HL-60 (cell line): ENCODE measurements around the gene TEX9.
"Not testable (repeated sequence)": the region's sequence is repeated elsewhere in the genome, so short reads cannot be mapped to it uniquely, and the experiment has no call there.

Experiments
- DNase-seq, 2 experiments: peaks; one replicate each; pipeline ENCODE4 v3.0.0-alpha.2; 2010 to 2020; ENCODE audit warnings: low read depth in 1 of 2, low spot score in 1 of 2
- H3K27ac ChIP-seq: fragments of 250-450 bp; sonication (Bioruptor Pico); replicated peaks from 2 replicates; pipeline ENCODE4 v1.5.1; 2020; ENCODE audit warnings: mild to moderate bottlenecking, moderate library complexity
- H3K27me3 ChIP-seq: fragments of 250-450 bp; sonication (Bioruptor Pico); 2 replicates; pipeline ENCODE4 v1.5.1; 2021; ENCODE audit warnings: mild to moderate bottlenecking, moderate library complexity; ENCODE audit not compliant: insufficient read depth, poor library complexity, severe bottlenecking
- H3K4me3 ChIP-seq: replicated peaks from 2 replicates; pipeline ENCODE4 v1.5.1; 2011; ENCODE audit warnings: mild to moderate bottlenecking, control low read depth, low read length; ENCODE audit not compliant: insufficient read depth
- GABPA ChIP-seq: IDR thresholded peaks from 2 replicates; pipeline ENCODE4 v1.6.1; 2012; ENCODE audit warnings: low read depth
- POLR2AphosphoS5 ChIP-seq: IDR thresholded peaks from 2 replicates; pipeline ENCODE4 v1.6.1; 2012; ENCODE audit warnings: low read depth
- SPI1 ChIP-seq: IDR thresholded peaks from 2 replicates; pipeline ENCODE4 v1.6.1; 2012; ENCODE audit warnings: low read depth, mild to moderate bottlenecking, borderline replicate concordance
- TF ChIP-seq, protein P1 (sequence below): IDR thresholded peaks from one replicate; pipeline ENCODE4 v1.5.1; 2011; ENCODE audit warnings: low read length, control low read depth, inconsistent platforms; ENCODE audit not compliant: insufficient read depth
- TF ChIP-seq, protein P2 (sequence below): IDR thresholded peaks from 2 replicates; pipeline ENCODE4 v1.6.1; 2012; ENCODE audit warnings: low read depth; ENCODE audit not compliant: insufficient replicate concordance

TEX9 gene

DNA sequence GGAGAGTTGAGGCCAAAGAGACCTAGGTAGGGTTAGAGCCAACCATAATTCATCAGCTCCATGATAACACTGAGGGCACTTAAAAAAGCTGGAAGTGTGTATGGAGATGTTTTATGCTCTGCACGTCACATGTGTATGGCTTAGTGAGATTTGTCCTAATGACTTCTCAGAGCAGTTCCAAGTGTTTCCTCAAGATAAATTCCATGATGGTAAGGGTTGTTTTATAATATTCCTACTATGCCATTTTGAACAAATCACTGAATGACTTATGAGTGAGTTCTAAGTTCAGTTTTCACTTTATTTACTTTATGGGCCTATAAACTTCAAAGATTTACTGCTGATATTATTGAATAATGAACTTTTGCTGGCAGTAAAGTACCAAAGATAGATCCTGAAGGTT is 28.1 kb downstream of the TEX9 start:
- Histone ChIP-seq H3K4me3 (no peak overlapping the region), H3K27ac (no peak overlapping the region), H3K27me3 (no peaks in the 10 kb centered on the region)
- TF ChIP-seq, protein P1, sequence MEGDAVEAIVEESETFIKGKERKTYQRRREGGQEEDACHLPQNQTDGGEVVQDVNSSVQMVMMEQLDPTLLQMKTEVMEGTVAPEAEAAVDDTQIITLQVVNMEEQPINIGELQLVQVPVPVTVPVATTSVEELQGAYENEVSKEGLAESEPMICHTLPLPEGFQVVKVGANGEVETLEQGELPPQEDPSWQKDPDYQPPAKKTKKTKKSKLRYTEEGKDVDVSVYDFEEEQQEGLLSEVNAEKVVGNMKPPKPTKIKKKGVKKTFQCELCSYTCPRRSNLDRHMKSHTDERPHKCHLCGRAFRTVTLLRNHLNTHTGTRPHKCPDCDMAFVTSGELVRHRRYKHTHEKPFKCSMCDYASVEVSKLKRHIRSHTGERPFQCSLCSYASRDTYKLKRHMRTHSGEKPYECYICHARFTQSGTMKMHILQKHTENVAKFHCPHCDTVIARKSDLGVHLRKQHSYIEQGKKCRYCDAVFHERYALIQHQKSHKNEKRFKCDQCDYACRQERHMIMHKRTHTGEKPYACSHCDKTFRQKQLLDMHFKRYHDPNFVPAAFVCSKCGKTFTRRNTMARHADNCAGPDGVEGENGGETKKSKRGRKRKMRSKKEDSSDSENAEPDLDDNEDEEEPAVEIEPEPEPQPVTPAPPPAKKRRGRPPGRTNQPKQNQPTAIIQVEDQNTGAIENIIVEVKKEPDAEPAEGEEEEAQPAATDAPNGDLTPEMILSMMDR = no peak
- TF ChIP-seq, protein P2, sequence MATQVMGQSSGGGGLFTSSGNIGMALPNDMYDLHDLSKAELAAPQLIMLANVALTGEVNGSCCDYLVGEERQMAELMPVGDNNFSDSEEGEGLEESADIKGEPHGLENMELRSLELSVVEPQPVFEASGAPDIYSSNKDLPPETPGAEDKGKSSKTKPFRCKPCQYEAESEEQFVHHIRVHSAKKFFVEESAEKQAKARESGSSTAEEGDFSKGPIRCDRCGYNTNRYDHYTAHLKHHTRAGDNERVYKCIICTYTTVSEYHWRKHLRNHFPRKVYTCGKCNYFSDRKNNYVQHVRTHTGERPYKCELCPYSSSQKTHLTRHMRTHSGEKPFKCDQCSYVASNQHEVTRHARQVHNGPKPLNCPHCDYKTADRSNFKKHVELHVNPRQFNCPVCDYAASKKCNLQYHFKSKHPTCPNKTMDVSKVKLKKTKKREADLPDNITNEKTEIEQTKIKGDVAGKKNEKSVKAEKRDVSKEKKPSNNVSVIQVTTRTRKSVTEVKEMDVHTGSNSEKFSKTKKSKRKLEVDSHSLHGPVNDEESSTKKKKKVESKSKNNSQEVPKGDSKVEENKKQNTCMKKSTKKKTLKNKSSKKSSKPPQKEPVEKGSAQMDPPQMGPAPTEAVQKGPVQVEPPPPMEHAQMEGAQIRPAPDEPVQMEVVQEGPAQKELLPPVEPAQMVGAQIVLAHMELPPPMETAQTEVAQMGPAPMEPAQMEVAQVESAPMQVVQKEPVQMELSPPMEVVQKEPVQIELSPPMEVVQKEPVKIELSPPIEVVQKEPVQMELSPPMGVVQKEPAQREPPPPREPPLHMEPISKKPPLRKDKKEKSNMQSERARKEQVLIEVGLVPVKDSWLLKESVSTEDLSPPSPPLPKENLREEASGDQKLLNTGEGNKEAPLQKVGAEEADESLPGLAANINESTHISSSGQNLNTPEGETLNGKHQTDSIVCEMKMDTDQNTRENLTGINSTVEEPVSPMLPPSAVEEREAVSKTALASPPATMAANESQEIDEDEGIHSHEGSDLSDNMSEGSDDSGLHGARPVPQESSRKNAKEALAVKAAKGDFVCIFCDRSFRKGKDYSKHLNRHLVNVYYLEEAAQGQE = no peak
- no peak for TF ChIP-seq POLR2AphosphoS5
- TF ChIP-seq GABPA = no peak
- no peak for TF ChIP-seq SPI1
- no peak for DNase-seq

- Histone ChIP-seq H3K4me3 (no peak overlapping the region), H3K27ac (no peak overlapping the region), H3K27me3 (no peaks in the 10 kb centered on the region)
- TF ChIP-seq POLR2AphosphoS5 (no peak), SPI1 (no peak), GABPA (no peak)
- TF ChIP-seq, protein P1 = no peak
- TF ChIP-seq, protein P2 = no peak
- DNase-seq = no peak
Measured at GRCh38 chr15:56394909-56395308, 29.7 kb downstream of the TEX9 start.

DNA sequence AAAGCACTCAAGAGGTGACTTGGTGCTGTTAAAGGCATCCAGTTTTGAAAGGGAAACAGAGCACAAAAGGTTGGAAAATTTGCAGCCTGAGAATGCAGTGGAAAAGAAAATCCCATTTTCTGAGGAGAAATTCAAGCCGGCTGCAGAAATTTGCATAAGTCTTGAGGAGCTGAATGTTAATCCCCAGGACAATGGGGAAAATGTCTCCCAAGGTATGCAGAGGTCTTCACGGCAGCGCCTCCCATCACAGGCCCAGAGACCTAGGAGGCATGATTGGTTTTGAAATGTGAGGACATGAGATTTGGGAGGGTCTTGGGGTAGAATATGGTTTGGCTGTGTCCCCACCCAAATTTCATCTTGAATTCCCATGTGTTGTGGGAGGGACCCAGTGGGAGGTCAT is 32.1 kb downstream of the TEX9 start:
- not testable (repeated sequence) for H3K4me3 ChIP-seq, H3K27me3 ChIP-seq, H3K27ac ChIP-seq, DNase-seq

GRCh38 chr15:56399209-56399608 is 34.0 kb downstream of the TEX9 start:
- not testable (repeated sequence) for H3K4me3 ChIP-seq, DNase-seq, H3K27me3 ChIP-seq, H3K27ac ChIP-seq

DNA sequence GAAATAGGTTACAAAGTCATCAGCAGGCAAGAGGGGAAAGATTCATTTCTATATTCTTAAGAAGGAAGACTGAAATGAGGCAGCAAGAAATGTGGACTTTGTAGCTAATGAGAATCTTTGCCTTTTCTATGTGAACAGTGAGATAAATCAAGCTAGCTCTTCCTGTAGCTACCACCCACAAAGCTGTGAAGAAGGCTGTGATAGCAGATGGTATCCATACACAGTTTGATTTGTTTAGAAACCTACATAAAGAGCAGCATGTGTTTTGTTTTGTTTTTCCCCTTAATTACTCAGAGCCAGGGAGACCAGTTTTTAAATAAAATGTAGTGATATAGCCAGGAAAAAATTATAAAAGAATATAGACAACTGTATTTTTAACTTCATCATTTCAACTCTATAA is 45.5 kb downstream of the TEX9 start:
- DNase-seq = no peak
- H3K4me3 ChIP-seq = no peak overlapping the region
- H3K27me3 ChIP-seq = no peaks in the 10 kb centered on the region
- no peak overlapping the region for H3K27ac ChIP-seq
- TF ChIP-seq POLR2AphosphoS5 = no peak
- TF ChIP-seq, protein P1 = no peak
- TF ChIP-seq, protein P2 = no peak
- TF ChIP-seq SPI1 = no peak
- no peak for TF ChIP-seq GABPA
